HG03354 (cell line): ENCODE results near the gene SHOX.

Source experiments
- ATAC-seq: cut with Tn5 transposase; IDR thresholded peaks from one replicate; pipeline ENCODE4 v1.9.1; 2021; ENCODE audit warnings: mild to moderate bottlenecking; ENCODE audit not compliant: unreplicated experiment, poor library complexity, severe bottlenecking

SHOX gene

GRCh38 chrX:701673-702072, 71.1 kb downstream of the SHOX start:
- no peak for ATAC-seq

- no peak for ATAC-seq
Observed at GRCh38 chrX:703466-703865, 72.9 kb downstream of the SHOX start.

- ATAC-seq = no peak
Observed at GRCh38 chrX:703866-704265, 73.3 kb downstream of the SHOX start.
